Kidney (tissue), 14 donors: ENCODE data around the gene TENT5C. TPM values are rescaled to one million over a fixed set of nuclear protein-coding genes. Genes with fewer than 3 reads are reported as not detected.

Experiments
- DNase-seq, 5 donors: peaks; one replicate each; pipeline ENCODE4 v3.0.0-alpha.2; 2013 to 2020
- FAIRE-seq: peaks from 2 replicates; lab custom pipeline; 2012; peaks lifted over from hg19 to GRCh38; lab: Jason Lieb, UNC
- H3K27ac ChIP-seq, 2 donors: one replicate each; pipeline ENCODE4 v1.7.0; 2013; ENCODE audit warnings: low read depth in 2 of 2, low read length in 2 of 2, inconsistent platforms in 1 of 2
- H3K27me3 ChIP-seq: one replicate; pipeline ENCODE4 v1.7.1; 2013; ENCODE audit warnings: low read length, inconsistent platforms; ENCODE audit not compliant: control insufficient read depth, insufficient read depth
- H3K36me3 ChIP-seq, 3 donors: one replicate each; pipeline versions ENCODE4 v1.7.0 to v1.7.1; 2013; ENCODE audit warnings: low read length in 3 of 3, control low read depth in 1 of 3, inconsistent platforms in 1 of 3; ENCODE audit not compliant: insufficient read depth in 3 of 3, control insufficient read depth in 2 of 3
- H3K4me1 ChIP-seq, 3 donors: one replicate each; pipeline versions ENCODE4 v1.7.0 to v1.7.1; 2013; ENCODE audit warnings: low read length in 3 of 3, inconsistent platforms in 1 of 3, low read depth in 1 of 3; ENCODE audit not compliant: control insufficient read depth in 2 of 3, insufficient read depth in 2 of 3
- H3K4me3 ChIP-seq, 3 donors: one replicate each; pipeline versions ENCODE4 v1.7.0 to v1.8.1; 2013; ENCODE audit warnings: low read length in 3 of 3, control low read depth in 1 of 3, inconsistent platforms in 1 of 3
- H3K9ac ChIP-seq, 3 donors: one replicate each; pipeline versions ENCODE4 v1.7.0 to v1.7.1; 2013; ENCODE audit warnings: low read length in 3 of 3, control low read depth in 1 of 3, inconsistent platforms in 1 of 3
- H3K9me3 ChIP-seq, 3 donors: one replicate each; pipeline versions ENCODE4 v1.7.0 to v1.7.1; 2013; ENCODE audit warnings: low read length in 3 of 3, control low read depth in 1 of 3, inconsistent platforms in 1 of 3; ENCODE audit not compliant: control insufficient read depth in 2 of 3, insufficient read depth in 1 of 3
- CTCF ChIP-seq: IDR thresholded peaks from 3 replicates; pipeline ENCODE4 v1.5.1; 2012; ENCODE audit warnings: mild to moderate bottlenecking, moderate library complexity, borderline replicate concordance; ENCODE audit not compliant: insufficient read depth; ENCODE audit errors: extremely low read depth
- intact Hi-C: fragments of 100-400 bp; cut with DNase I; formaldehyde crosslinking; loops from one replicate; pipeline ENCODE4 v1.11.1; 2022
- polyA plus RNA-seq: library from polyadenylated mRNA; stranded (reverse); fragments of 350-450 nt; fragmentation: Illumina TruSeq; extraction: RNeasy Lipid Tissue Mini Kit (QIAGEN cat#74804); gene quantifications from one replicate; pipeline ENCODE4 v1.2.3, GENCODE V29; 2014; ENCODE audit warnings: low read depth, low replicate concordance; ENCODE audit not compliant: insufficient read depth
- total RNA-seq: library from RNA; stranded (reverse); fragmentation: NEBNext Ultra II Directional; extraction: Animal tissue kit (Norgen Biotek cat#: 25700); gene quantifications from one replicate; pipeline ENCODE4 v1.2.1, GENCODE V29; 2021
- donor health status: control.
- donor health status: control.
- donor health status: control.
- donor health status: control.
- donor health status: control.
- donor health status: DM: yes; HTN: yes; CAD: no.
- donor health status: Normal renal cell carcinoma (clear cell type).

Gene TENT5C
- total and polyA plus RNA-seq, 2 donors from 2014 or later: 6.1 to 22.2 TPM

- Histone ChIP-seq H3K9ac (no peak overlapping the region), H3K36me3 (no peaks in the 10 kb centered on the region), H3K9me3 (no peaks in the 10 kb centered on the region), H3K4me1 (no peaks in the 10 kb centered on the region), H3K27me3 (no peaks in the 10 kb centered on the region), H3K27ac (no peak overlapping the region), H3K4me3 (no peak overlapping the region)
- no peak for TF ChIP-seq CTCF
- DNase-seq: no peak
- no peak for FAIRE-seq
- intact Hi-C loops: no loop called here
Observed at GRCh38 chr1:117565076-117565556, 40.7 kb upstream of the TENT5C start.

- no peak for FAIRE-seq
- intact Hi-C loops: no loop called here
Observed at GRCh38 chr1:117565745-117566455, 39.9 kb upstream of the TENT5C start.

GRCh38 chr1:117566556-117566955, 39.3 kb upstream of the TENT5C start:
- Histone ChIP-seq H3K27ac (no peak overlapping the region), H3K9ac (no peak overlapping the region), H3K4me3 (no peak overlapping the region), H3K4me1 (peaks cover 0 to 2% (median 0%) of the 10 kb centered on the region in 3 donors), H3K9me3 (no peaks in the 10 kb centered on the region), H3K27me3 (no peaks in the 10 kb centered on the region), H3K36me3 (no peaks in the 10 kb centered on the region)
- FAIRE-seq (no peak), DNase-seq (no peak)
- TF ChIP-seq CTCF: no peak
- intact Hi-C loops: no loop called here

More at GRCh38 chr1:117565745-117566455, 39.9 kb upstream of the TENT5C start:
- no peak for TF ChIP-seq CTCF
- Histone ChIP-seq H3K27ac (no peak overlapping the region), H3K4me1 (peaks cover 0 to 2% (median 0%) of the 10 kb centered on the region in 3 donors), H3K9me3 (no peaks in the 10 kb centered on the region), H3K27me3 (no peaks in the 10 kb centered on the region), H3K4me3 (no peak overlapping the region), H3K9ac (no peak overlapping the region), H3K36me3 (no peaks in the 10 kb centered on the region)
- DNase-seq: no peak
